Stimulated activated CD4-positive, alpha-beta T cell treated with anti-CD3 and anti-CD28 coated beads, TNF-alpha, amount 100 ng/mL, for 24 hours (primary cell): ENCODE results near the gene LSM10.

ENCODE experiments used
- DNase-seq, 3 experiments: peaks; one replicate each; pipeline ENCODE4 v3.0.0-alpha.2; 2020; ENCODE audit warnings: low read depth in 3 of 3

Gene LSM10

DNA sequence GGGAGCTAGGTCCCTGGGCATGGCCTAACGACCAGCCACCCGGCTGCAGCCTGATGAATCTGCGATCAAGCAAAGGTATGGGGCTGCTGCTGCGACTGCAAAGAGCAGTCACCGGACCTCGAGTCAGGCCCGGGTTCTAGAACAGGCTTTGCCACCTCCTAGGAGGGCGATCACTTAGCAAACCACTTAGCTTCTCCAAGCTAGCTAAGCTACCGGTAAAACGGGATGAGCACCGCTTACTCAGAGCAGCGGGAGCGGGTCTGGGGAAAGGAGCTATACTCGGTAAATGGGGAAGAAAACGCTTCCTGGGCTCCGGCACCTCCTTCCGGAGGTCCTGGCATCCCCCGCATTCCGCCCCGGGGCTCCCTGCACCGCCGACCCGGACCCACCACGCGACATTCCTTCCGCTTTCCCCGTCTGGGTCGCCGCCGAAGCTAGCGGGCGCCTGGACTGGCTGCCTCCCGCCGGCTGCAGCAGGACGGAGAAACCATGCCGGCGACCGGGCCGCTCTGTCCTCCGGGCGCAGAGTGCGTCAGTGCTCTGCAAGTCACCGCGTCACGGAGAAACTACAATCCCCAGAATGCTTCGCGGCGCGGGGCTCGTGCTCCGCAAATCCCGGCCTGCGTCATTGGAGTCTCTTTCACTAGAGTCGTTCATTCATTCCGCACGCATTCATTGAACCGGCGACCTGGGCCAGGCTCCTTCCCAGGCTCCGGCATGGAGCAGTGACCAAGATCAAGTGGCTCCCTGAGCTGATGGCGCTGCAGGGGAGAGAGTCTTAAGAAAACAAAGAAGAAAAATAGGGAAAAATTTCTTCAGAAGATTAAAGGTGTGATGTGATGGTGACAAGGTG is at the start of gene LSM10:
TSS of gene LSM10 (minus strand) at position 531 of the 853 bp plus-strand sequence. CDS start 3,779 bp downstream, outside the sequence.
- DNase-seq: peak; percentile 82 to 91 (median 85)

DNA sequence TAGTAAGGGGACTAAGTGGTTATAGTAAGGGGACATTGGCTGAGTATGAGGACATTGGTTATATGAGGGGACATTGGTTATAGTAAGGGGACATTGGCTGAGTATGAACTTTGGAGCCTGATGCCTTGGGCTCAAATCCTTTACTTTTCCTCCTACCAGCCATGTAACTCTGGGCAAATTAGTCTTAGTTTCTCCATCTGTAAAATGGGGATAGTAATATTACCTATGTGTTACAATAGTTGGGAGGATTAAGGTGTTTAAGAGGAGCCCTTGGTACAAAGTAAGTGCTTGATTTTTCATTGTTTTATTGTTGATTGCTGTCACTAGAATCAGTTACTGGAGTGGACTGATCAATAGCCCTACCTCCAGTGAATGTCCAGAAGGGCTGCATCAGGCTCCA is 49.7 kb upstream of the LSM10 start:
- DNase-seq: no peak

GRCh38 chr1:36446746-36447145 is 49.0 kb upstream of the LSM10 start:
- DNase-seq: no peak

GRCh38 chr1:36446271-36446670 is 48.6 kb upstream of the LSM10 start:
- peak in 1 of 3 experiments; percentile 20 for DNase-seq

GRCh38 chr1:36443297-36443696 is 45.6 kb upstream of the LSM10 start:
- no peak for DNase-seq

DNA sequence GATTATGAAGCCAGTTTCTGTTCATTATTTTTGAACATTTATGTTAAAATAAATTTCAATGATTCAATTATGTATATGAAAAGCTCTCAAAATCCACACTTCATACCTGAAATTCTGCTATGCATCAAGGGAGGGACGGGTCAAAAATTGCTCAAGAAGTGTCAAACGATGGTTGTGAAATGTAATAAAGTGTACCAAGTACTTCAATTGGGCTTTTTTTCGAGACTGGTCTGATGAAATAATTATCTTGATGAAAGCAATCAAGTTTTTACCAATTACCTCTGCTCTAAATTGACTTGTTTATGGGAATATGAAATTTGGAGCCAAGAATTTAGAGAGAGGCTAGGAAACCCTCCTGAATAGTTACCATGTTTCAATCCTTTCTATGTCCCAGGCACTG is 44.6 kb upstream of the LSM10 start:
- DNase-seq: no peak

GRCh38 chr1:36440646-36441045 is 42.9 kb upstream of the LSM10 start:
- DNase-seq: no peak

- no peak for DNase-seq
These were observed 42.3 kb upstream of the LSM10 start for GRCh38 chr1:36440044-36440443.

GRCh38 chr1:36438715-36439114 is 41.0 kb upstream of the LSM10 start:
- DNase-seq: no peak

- DNase-seq: no peak
These were observed 39.1 kb upstream of the LSM10 start for GRCh38 chr1:36436821-36437220.

- no peak for DNase-seq
These were observed 35.4 kb upstream of the LSM10 start for GRCh38 chr1:36433102-36433501.

GRCh38 chr1:36432616-36433015 is 34.9 kb upstream of the LSM10 start:
- DNase-seq: no peak

DNA sequence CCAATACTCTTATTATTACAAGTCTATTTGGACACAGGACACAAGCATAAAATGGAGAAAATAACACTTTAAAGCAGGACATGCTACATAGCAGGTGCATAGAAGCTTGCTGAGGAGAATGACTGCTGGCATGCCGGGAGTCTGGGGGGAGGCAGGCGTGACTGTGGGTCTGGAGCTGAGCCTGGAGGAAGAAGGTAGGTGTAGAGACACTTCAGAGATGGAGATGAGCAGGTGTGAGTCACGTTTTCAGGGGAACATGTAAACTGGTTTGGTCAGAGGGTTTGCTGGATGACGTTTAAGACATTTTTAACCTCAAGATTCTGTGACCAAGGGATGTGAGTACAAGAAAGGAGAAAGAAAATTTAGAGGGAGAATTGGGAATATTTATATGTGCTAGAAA is 28.1 kb upstream of the LSM10 start:
- DNase-seq: no peak

DNA sequence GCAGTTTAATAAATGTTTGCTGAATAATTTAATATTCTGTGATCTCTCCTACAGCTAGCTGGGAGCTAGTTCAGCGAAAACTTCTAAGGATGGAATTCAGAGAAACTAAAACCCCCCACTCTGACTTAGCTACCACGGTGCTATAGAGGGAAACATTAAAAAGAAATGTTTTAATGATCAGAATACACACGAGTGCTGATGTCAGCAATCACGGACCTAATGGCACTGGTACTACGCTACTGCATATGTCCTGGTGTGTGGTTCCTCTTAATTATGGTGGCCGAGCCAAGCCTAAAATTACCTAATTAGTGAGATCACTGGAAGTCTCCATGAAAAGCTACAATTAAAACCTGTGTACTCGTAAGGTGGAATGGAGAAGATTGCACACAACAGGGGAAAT is 23.9 kb upstream of the LSM10 start:
- DNase-seq: no peak

DNA sequence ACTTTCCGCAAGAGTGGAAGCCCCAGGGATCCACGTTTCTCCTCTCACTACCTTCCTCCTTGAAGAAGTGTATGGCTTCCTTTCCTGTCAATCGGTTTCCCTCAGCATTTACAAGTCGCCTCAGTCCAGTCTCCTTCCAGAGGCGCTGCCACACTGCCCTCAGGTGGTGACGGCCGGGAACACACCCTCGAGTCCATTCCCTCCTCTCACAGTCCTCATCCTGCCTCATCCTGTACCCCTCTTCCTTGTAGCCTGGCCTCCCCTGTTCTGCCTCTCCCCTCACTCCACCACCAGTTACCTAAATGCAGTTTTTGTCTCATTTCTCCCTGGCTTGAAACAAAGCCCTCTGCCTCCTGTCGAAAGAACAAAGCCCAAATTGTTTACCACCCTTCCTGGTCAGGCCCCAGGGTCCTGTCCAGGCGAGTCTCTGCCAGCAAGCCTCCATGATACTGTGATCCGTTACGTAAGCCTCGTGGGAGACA is 23.2 kb upstream of the LSM10 start:
- DNase-seq: peak; percentile 84 to 92 (median 87)

- DNase-seq: no peak
These were observed 22.7 kb upstream of the LSM10 start for GRCh38 chr1:36420409-36420808.

DNA sequence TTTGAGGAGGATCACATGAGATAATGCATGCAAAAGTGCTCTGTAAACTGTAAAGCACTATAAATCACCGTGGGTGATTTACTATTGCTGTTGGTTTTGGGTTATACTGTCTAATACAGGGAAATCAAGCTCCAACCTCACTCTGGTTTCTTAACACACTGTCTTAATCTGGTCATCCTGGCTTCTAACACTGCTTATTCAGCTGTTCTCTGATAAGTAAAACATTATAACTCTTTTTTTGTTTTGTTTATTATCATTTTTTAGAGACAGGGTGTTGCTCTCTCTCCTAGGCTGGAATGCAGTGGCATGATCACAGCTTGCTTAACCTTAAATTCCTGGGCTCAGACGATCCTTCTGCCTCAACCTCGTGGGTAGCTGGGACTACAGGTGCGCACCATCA is 21.9 kb upstream of the LSM10 start:
- DNase-seq: no peak

GRCh38 chr1:36419140-36419539 is 21.4 kb upstream of the LSM10 start:
- no peak for DNase-seq

GRCh38 chr1:36417931-36418330 is 20.2 kb upstream of the LSM10 start:
- no peak for DNase-seq

DNA sequence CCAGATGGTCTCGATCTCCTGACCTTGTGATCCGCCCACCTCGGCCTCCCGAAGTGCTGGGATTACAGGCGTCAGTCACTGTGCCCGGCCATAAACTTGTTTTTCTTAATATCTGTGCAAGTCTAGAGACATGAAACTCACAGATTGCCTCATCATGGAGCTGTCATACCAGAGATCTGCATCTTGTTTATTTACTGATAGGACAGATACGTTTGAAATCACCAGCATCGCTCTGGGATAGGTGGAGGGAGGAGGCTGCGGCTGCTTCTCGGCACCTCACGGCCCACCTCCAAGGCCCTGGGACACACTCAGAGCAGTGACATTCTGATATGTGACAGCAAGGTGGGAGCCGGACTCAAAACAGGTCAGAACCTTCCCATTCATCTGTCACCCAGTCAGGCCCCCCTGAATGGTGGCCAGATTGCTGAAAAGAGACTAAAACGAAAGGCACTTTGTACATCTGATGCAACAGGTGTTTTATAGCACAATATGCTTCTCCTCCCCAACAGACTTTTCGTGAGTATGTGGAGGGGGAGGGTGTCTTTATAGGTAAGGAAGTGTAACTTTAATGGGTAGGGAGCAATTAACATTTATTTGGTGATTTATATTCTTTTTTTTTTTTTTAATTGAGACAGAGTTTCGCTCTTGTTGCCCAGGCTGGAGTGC is 18.1 kb upstream of the LSM10 start:
- no peak for DNase-seq

- no peak for DNase-seq
These were observed 16.7 kb upstream of the LSM10 start for GRCh38 chr1:36414384-36414783.

GRCh38 chr1:36411674-36412648 is 14.3 kb upstream of the LSM10 start:
- DNase-seq: peak in 2 of 3 experiments; percentile 27 to 31
